Colonic mucosa (tissue), 4 donors: ENCODE results near the gene CTDSP1. TPM values are rescaled to one million over a fixed set of nuclear protein-coding genes. Genes with fewer than 3 reads are reported as not detected.

ENCODE experiments used
- DNase-seq: peaks from one replicate; pipeline ENCODE4 v3.0.0-alpha.2; 2020
- H3K27ac ChIP-seq: fragments of 200-600 bp; one replicate; pipeline ENCODE4 v1.8.0; 2021
- H3K27me3 ChIP-seq: fragments of 200-600 bp; one replicate; pipeline ENCODE4 v1.8.0; 2021
- H3K36me3 ChIP-seq: fragments of 200-600 bp; one replicate; pipeline ENCODE4 v1.8.0; 2021
- H3K4me1 ChIP-seq: fragments of 200-600 bp; one replicate; pipeline ENCODE4 v1.8.0; 2021; ENCODE audit warnings: mild to moderate bottlenecking
- H3K4me3 ChIP-seq: fragments of 200-600 bp; one replicate; pipeline ENCODE4 v1.8.0; 2021
- H3K9ac ChIP-seq, 2 donors: one replicate each; pipeline ENCODE4 v1.7.0; 2013; ENCODE audit warnings: control low read depth in 2 of 2, low read depth in 2 of 2, low read length in 2 of 2
- H3K9me3 ChIP-seq: fragments of 200-600 bp; one replicate; pipeline ENCODE4 v1.8.0; 2021
- CTCF ChIP-seq: fragments of 200-600 bp; IDR thresholded peaks from one replicate; pipeline ENCODE4 v1.8.0; 2022; ENCODE audit warnings: antibody characterized with exemption, mild to moderate bottlenecking
- intact Hi-C: fragments of 100-400 bp; cut with DNase I; formaldehyde crosslinking; loops from one replicate; pipeline ENCODE4 v1.14.1; 2022
- total RNA-seq, 2 donors: library from RNA; stranded (reverse); fragmentation: NEBNext Ultra II Directional in 1 of 2; extraction: Animal tissue kit (Norgen Biotek cat#: 25700) in 1 of 2; gene quantifications; one replicate each; pipeline ENCODE4 v1.2.1, GENCODE V29; 2021
- donor health status: healthy.
- donor health status: DM: no; HTN: no; CAD: no.
- donor health status: DM: no; HTN: no; CAD: no.

CTDSP1 gene
- total RNA-seq, 2 donors from 2014 or later = 137 to 150 TPM

GRCh38 chr2:218406949-218407618 is 7.4 kb downstream of the CTDSP1 start:
- Histone ChIP-seq H3K9ac (peak overlapping the region; percentile 63 to 83), H3K9me3 (no peaks in the 10 kb centered on the region), H3K36me3 (peaks cover 3% of the 10 kb centered on the region), H3K27me3 (no peaks in the 10 kb centered on the region), H3K27ac (peak overlapping the region; percentile 84), H3K4me1 (peaks cover 7% of the 10 kb centered on the region), H3K4me3 (peak overlapping the region; percentile 34)
- TF ChIP-seq CTCF = no peak
- peak; percentile 87 for DNase-seq
- intact Hi-C loops = loop anchor here (5.0 to 10.0 kb wide), 2 partner anchors 60 to 238 kb away; no protein-coding TSS in a partner anchor

- Histone ChIP-seq H3K4me1 (peaks cover 7% of the 10 kb centered on the region), H3K36me3 (no peaks in the 10 kb centered on the region), H3K27me3 (no peaks in the 10 kb centered on the region), H3K9me3 (no peaks in the 10 kb centered on the region), H3K27ac (peak overlapping the region; percentile 84), H3K4me3 (no peak overlapping the region), H3K9ac (peak overlapping the region; percentile 9 to 26)
- intact Hi-C loops = loop anchor here (5.0 to 10.0 kb wide), 2 partner anchors 60 to 237 kb away; no protein-coding TSS in a partner anchor
- TF ChIP-seq CTCF = no peak
- no peak for DNase-seq
Observed at GRCh38 chr2:218407717-218408116, 8.0 kb downstream of the CTDSP1 start.

GRCh38 chr2:218418321-218418716 is 18.7 kb downstream of the CTDSP1 start:
- Histone ChIP-seq H3K36me3 (no peaks in the 10 kb centered on the region), H3K9me3 (no peaks in the 10 kb centered on the region), H3K4me1 (peaks cover 4% of the 10 kb centered on the region), H3K9ac (peak overlapping the region in 1 of 2 donors; percentile 0), H3K27me3 (no peaks in the 10 kb centered on the region), H3K4me3 (no peak overlapping the region), H3K27ac (peak overlapping the region; percentile 88)
- no peak for TF ChIP-seq CTCF
- intact Hi-C loops = no loop called here
- DNase-seq = no peak

- no peak for TF ChIP-seq CTCF
- Histone ChIP-seq H3K4me1 (peaks cover 4% of the 10 kb centered on the region), H3K4me3 (peak within 1 kb of the TSS; percentile 59), H3K9ac (peak within 1 kb of the TSS; percentile 88 to 97), H3K9me3 (no peaks in the 10 kb centered on the region), H3K27ac (peak within 1 kb of the TSS; percentile 88), H3K36me3 (no peaks in the 10 kb centered on the region), H3K27me3 (no peaks in the 10 kb centered on the region)
- DNase-seq = peak; percentile 94
- intact Hi-C loops = no loop called here
Observed at GRCh38 chr2:218418717-218419458, 19.2 kb downstream of the CTDSP1 start, which contains the start of gene VIL1. Gene VIL1, plus strand, starts transcription at chr2:218419123. Its CDS starts 4,656 bp downstream, at chr2:218423779.

GRCh38 chr2:218419630-218420216 is 20.1 kb downstream of the CTDSP1 start:
- H3K9me3 ChIP-seq = no peaks in the 10 kb centered on the region
- peak overlapping the region; percentile 88 to 97 for H3K9ac ChIP-seq
- intact Hi-C loops = no loop called here
- DNase-seq = peak; percentile 34
- TF ChIP-seq CTCF = no peak
- H3K36me3 ChIP-seq = no peaks in the 10 kb centered on the region
- H3K4me3 ChIP-seq = peak overlapping the region; percentile 59
- no peaks in the 10 kb centered on the region for H3K27me3 ChIP-seq
- peaks cover 4% of the 10 kb centered on the region for H3K4me1 ChIP-seq
- peak overlapping the region; percentile 88 for H3K27ac ChIP-seq
